Measurements from ENCODE around the gene RPL36. TPM values are rescaled to one million over a fixed set of nuclear protein-coding genes. Genes with fewer than 3 reads are reported as not detected.

RPL36 gene
- total and polyA plus RNA-seq, 8 donors: 524 to 1,510 (median 728) TPM

- peak in 1 of 4 donors; percentile 3 for ATAC-seq
- TF ChIP-seq CTCF (IDR thresholded peaks at IDR 0.05): no peak
- peaks cover 9 to 61% (median 37%) of the 10 kb centered on the region in 3 donors for H3K36me3 ChIP-seq
- H3K4me1 ChIP-seq: no peaks in the 10 kb centered on the region
- H3K27ac ChIP-seq: no peak overlapping the region
- WGBS, 2 donors: 90% methylated on average over 22 of the region's 22 CpGs
- no peaks in the 10 kb centered on the region for H3K27me3 ChIP-seq
- H3K9me3 ChIP-seq: no peaks in the 10 kb centered on the region
- FAIRE-seq: no peak
- intact Hi-C loops (cut with DNase I): no loop called here
- H3K4me3 ChIP-seq: no peak overlapping the region
- DNase-seq: peak in 1 of 6 donors; percentile 55
Observed at GRCh38 chr19:5667751-5668271, 22.3 kb upstream of the RPL36 start.

GRCh38 chr19:5669212-5669611 lies 20.9 kb upstream of the RPL36 start:
- no peak for TF ChIP-seq CTCF (IDR thresholded peaks at IDR 0.05)
- 83 to 85% methylated on average over 11 of the region's 11 CpGs for WGBS, 2 donors
- Histone ChIP-seq H3K27me3 (no peaks in the 10 kb centered on the region), H3K9me3 (no peaks in the 10 kb centered on the region), H3K36me3 (peaks cover 7 to 47% (median 24%) of the 10 kb centered on the region in 3 donors), H3K4me1 (no peaks in the 10 kb centered on the region), H3K27ac (no peak overlapping the region), H3K4me3 (no peak overlapping the region)
- DNase-seq: peak in 1 of 6 donors; percentile 48
- ATAC-seq: no peak
- no peak for FAIRE-seq
- intact Hi-C loops (cut with DNase I): no loop called here

DNA sequence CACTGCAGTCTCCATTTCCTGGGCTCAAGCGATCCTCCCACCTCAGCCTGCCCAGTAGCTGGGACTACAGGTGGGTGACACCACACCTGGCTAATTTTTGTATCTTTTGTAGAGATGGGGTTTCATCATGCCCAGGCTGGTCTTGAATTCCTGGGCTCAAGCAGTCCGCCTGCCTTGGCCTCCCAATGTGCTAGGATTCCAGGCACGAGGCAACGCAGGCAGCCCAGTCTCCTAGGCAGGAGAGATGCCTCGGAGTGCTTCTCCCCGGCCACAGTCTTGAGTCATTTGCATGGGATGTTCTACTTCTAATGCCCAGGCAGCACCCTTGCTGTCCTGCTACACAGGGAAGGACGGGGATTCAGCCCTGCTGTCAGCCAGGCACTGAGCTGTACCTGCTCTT lies 18.5 kb upstream of the RPL36 start:
- FAIRE-seq (no peak), ATAC-seq (no peak), DNase-seq (peak in 1 of 6 donors; percentile 23)
- Histone ChIP-seq H3K36me3 (peaks cover 2 to 26% (median 9%) of the 10 kb centered on the region in 3 donors), H3K9me3 (no peaks in the 10 kb centered on the region), H3K4me1 (no peaks in the 10 kb centered on the region), H3K27ac (no peak overlapping the region), H3K4me3 (no peak overlapping the region), H3K27me3 (no peaks in the 10 kb centered on the region)
- 95 to 97% methylated on average over 7 of the region's 7 CpGs for WGBS, 2 donors
- no peak for TF ChIP-seq CTCF (IDR thresholded peaks at IDR 0.05)
- intact Hi-C loops (cut with DNase I): no loop called here

GRCh38 chr19:5672708-5673459 lies 17.2 kb upstream of the RPL36 start:
- ATAC-seq (no peak), FAIRE-seq (no peak), DNase-seq (peak in 1 of 6 donors; percentile 20)
- TF ChIP-seq CTCF (IDR thresholded peaks at IDR 0.05): no peak
- H3K27ac ChIP-seq: no peak overlapping the region
- H3K4me1 ChIP-seq: no peaks in the 10 kb centered on the region
- intact Hi-C loops (cut with DNase I): no loop called here
- peaks cover 2 to 15% (median 9%) of the 10 kb centered on the region in 3 donors for H3K36me3 ChIP-seq
- H3K9me3 ChIP-seq: no peaks in the 10 kb centered on the region
- WGBS, 2 donors: 89 to 93% methylated on average over 13 of the region's 13 CpGs
- no peaks in the 10 kb centered on the region for H3K27me3 ChIP-seq
- no peak overlapping the region for H3K4me3 ChIP-seq

GRCh38 chr19:5673752-5674151 lies 16.3 kb upstream of the RPL36 start:
- no peak for ATAC-seq
- no peaks in the 10 kb centered on the region for H3K27me3 ChIP-seq
- intact Hi-C loops (cut with DNase I): no loop called here
- no peak overlapping the region for H3K27ac ChIP-seq
- TF ChIP-seq CTCF (IDR thresholded peaks at IDR 0.05): no peak
- no peak overlapping the region for H3K4me3 ChIP-seq
- DNase-seq: no peak
- peaks cover 2 to 12% (median 7%) of the 10 kb centered on the region in 3 donors for H3K36me3 ChIP-seq
- no peak for FAIRE-seq
- H3K4me1 ChIP-seq: no peaks in the 10 kb centered on the region
- WGBS, 2 donors: 96 to 100% methylated on average over 1 of the region's 1 CpG
- no peaks in the 10 kb centered on the region for H3K9me3 ChIP-seq

All from pancreas (tissue), 10 donors.